Measurements from ENCODE around the gene SLC25A14.

- TF ChIP-seq, protein P1, sequence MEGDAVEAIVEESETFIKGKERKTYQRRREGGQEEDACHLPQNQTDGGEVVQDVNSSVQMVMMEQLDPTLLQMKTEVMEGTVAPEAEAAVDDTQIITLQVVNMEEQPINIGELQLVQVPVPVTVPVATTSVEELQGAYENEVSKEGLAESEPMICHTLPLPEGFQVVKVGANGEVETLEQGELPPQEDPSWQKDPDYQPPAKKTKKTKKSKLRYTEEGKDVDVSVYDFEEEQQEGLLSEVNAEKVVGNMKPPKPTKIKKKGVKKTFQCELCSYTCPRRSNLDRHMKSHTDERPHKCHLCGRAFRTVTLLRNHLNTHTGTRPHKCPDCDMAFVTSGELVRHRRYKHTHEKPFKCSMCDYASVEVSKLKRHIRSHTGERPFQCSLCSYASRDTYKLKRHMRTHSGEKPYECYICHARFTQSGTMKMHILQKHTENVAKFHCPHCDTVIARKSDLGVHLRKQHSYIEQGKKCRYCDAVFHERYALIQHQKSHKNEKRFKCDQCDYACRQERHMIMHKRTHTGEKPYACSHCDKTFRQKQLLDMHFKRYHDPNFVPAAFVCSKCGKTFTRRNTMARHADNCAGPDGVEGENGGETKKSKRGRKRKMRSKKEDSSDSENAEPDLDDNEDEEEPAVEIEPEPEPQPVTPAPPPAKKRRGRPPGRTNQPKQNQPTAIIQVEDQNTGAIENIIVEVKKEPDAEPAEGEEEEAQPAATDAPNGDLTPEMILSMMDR (IDR thresholded peaks at IDR 0.05; ENCODE audit: low read length) = no peak
- TF ChIP-seq EZH2 (IDR thresholded peaks at IDR 0.05; ENCODE audit: borderline replicate concordance, low read length) = no peak
Observed at GRCh38 chrX:130385520-130385919, 45.8 kb downstream of the SLC25A14 start, which contains the start of gene GPR119.
